DOHH2 (cell line): ENCODE results near the gene LRMDA.

ENCODE experiments used
- H3F3A ChIP-seq: fragments of 200-600 bp; sonication (generic), shearing (Covaris generic); 2 replicates; pipeline ENCODE4 v1.6.0; 2016; ENCODE audit warnings: antibody characterized with exemption, mild to moderate bottlenecking; ENCODE audit not compliant: control insufficient read depth, insufficient read depth
- H3K27ac ChIP-seq: fragments of 200-600 bp; sonication (generic); 2 replicates; pipeline ENCODE4 v1.5.1; 2014; ENCODE audit warnings: low read depth, mild to moderate bottlenecking, low read length, moderate library complexity
- H3K27me3 ChIP-seq: fragments of 200-600 bp; sonication (generic); 2 replicates; pipeline ENCODE4 v1.6.1; 2014; ENCODE audit warnings: mild to moderate bottlenecking, low read length, mixed read lengths; ENCODE audit not compliant: control insufficient read depth
- H3K36me3 ChIP-seq: fragments of 200-600 bp; sonication (generic); 2 replicates; pipeline ENCODE4 v1.6.1; 2014; ENCODE audit warnings: mild to moderate bottlenecking, low read length, moderate library complexity, mixed read lengths; ENCODE audit not compliant: control insufficient read depth
- H3K4me1 ChIP-seq: fragments of 200-600 bp; sonication (generic); 2 replicates; pipeline ENCODE4 v1.6.1; 2014; ENCODE audit warnings: mild to moderate bottlenecking, low read length, mixed read lengths; ENCODE audit not compliant: control insufficient read depth
- H3K4me2 ChIP-seq: fragments of 200-600 bp; sonication (generic); 2 replicates; pipeline ENCODE4 v1.6.0; 2014; ENCODE audit warnings: mild to moderate bottlenecking, low read length, moderate library complexity
- H3K4me3 ChIP-seq: fragments of 200-600 bp; sonication (generic); 2 replicates; pipeline ENCODE4 v1.5.1; 2014; ENCODE audit warnings: mild to moderate bottlenecking, low read length, mixed read lengths
- H3K79me2 ChIP-seq: fragments of 200-600 bp; sonication (generic); 2 replicates; pipeline ENCODE4 v1.6.1; 2014; ENCODE audit warnings: mild to moderate bottlenecking, low read length, mixed read lengths; ENCODE audit not compliant: control insufficient read depth
- H3K9me2 ChIP-seq: fragments of 200-600 bp; sonication (generic); replicated peaks from 2 replicates; pipeline ENCODE4 v1.6.1; 2014; ENCODE audit warnings: mild to moderate bottlenecking, low read length, mixed read lengths; ENCODE audit not compliant: control insufficient read depth
- H3K9me3 ChIP-seq: fragments of 200-600 bp; sonication (generic); 2 replicates; pipeline ENCODE4 v1.6.1; 2014; ENCODE audit warnings: antibody characterized with exemption, low read length, mixed read lengths; ENCODE audit not compliant: control insufficient read depth, insufficient read depth
- H4K20me1 ChIP-seq: fragments of 200-600 bp; sonication (generic); 2 replicates; pipeline ENCODE4 v1.6.0; 2014; ENCODE audit warnings: low read depth, mild to moderate bottlenecking, antibody characterized with exemption, low read length, moderate library complexity; ENCODE audit not compliant: control insufficient read depth, insufficient read depth
- EZH2phosphoT487 ChIP-seq: fragments of 200-600 bp; sonication (generic); IDR thresholded peaks from 2 replicates; pipeline ENCODE4 v1.6.1; 2017; ENCODE audit warnings: borderline replicate concordance, mild to moderate bottlenecking, antibody characterized with exemption, low read length, moderate library complexity, mixed read lengths
- TF ChIP-seq, protein P1 (sequence below): fragments of 200-600 bp; sonication (generic); IDR thresholded peaks from one replicate; pipeline ENCODE4 v1.5.1; 2014; ENCODE audit warnings: antibody characterized with exemption, mild to moderate bottlenecking, low read depth, low read length; ENCODE audit not compliant: poor library complexity, severe bottlenecking

The LRMDA gene

DNA sequence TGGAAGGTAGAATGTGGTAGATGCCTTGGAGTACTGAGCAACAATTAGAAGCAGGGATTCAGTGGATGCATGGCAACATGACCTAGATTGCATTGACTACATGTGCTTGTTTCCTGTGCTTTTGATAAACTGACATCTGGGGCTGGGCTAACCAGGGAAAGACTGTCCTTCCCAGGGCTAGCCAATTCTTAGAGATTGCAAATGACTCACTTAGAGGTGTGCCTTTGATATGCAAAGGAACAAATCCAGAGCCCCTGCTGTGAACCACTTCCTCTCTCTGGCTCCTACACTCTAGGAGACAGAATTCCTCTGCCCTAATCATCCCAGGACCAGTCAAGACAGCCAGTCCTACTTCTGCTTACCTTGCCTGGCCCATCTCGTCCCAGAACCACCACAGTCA lies 651.5 kb downstream of the LRMDA start:
- TF ChIP-seq EZH2phosphoT487 = no peak
- TF ChIP-seq, protein P1, sequence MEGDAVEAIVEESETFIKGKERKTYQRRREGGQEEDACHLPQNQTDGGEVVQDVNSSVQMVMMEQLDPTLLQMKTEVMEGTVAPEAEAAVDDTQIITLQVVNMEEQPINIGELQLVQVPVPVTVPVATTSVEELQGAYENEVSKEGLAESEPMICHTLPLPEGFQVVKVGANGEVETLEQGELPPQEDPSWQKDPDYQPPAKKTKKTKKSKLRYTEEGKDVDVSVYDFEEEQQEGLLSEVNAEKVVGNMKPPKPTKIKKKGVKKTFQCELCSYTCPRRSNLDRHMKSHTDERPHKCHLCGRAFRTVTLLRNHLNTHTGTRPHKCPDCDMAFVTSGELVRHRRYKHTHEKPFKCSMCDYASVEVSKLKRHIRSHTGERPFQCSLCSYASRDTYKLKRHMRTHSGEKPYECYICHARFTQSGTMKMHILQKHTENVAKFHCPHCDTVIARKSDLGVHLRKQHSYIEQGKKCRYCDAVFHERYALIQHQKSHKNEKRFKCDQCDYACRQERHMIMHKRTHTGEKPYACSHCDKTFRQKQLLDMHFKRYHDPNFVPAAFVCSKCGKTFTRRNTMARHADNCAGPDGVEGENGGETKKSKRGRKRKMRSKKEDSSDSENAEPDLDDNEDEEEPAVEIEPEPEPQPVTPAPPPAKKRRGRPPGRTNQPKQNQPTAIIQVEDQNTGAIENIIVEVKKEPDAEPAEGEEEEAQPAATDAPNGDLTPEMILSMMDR = no peak
- Histone ChIP-seq H3K4me3 (no peak overlapping the region), H3K27me3 (no peaks in the 10 kb centered on the region), H3K9me2 (no peaks in the 10 kb centered on the region), H3F3A (no peaks in the 10 kb centered on the region), H3K9me3 (no peaks in the 10 kb centered on the region), H3K4me2 (no peak overlapping the region), H3K36me3 (no peaks in the 10 kb centered on the region), H3K27ac (no peak overlapping the region), H3K79me2 (no peaks in the 10 kb centered on the region), H3K4me1 (no peaks in the 10 kb centered on the region), H4K20me1 (no peaks in the 10 kb centered on the region)

DNA sequence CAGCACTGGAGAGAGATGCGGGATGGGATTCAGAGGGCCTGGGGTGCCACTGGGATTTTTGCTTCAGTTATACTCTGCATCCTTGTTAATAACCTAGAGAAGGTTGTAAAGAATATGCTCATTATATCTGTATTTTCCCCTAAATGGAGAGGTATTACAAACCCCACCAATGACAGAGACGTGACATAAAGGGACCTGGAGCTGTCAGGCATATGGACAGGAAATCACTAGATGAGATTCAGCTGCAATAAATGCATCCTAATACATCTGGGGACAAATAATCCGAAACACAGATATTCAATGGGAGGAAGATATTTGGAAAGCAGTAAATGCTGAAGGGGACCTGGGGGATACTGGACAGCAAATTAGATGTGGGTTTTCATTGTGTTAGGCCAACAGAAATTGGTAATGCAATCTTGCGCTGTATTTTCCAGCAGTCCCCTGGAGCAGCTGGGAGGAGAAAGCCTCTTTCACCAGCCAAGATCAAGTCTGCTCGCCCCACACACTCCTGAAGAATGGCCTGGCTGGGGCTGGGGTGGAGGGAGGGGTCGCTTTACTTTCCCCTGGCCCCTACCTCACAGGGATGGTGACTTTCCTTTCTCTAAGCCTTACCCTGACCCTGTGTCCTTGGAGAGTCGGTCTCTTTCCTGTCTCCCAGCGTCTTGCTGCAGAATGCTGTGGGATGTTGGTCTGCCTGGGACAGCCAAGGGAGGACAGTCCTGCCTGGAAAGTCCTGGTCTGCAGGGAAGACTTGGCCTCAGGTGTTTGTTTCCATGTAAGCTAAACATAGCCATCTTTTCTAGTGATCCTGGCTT lies 653.8 kb downstream of the LRMDA start:
- H3K9me3 ChIP-seq = no peaks in the 10 kb centered on the region
- TF ChIP-seq, protein P1 = no peak
- TF ChIP-seq EZH2phosphoT487 = no peak
- no peaks in the 10 kb centered on the region for H3K4me1 ChIP-seq
- no peaks in the 10 kb centered on the region for H3K79me2 ChIP-seq
- H3K36me3 ChIP-seq = no peaks in the 10 kb centered on the region
- no peak overlapping the region for H3K27ac ChIP-seq
- no peaks in the 10 kb centered on the region for H3K27me3 ChIP-seq
- H4K20me1 ChIP-seq = no peaks in the 10 kb centered on the region
- H3K4me3 ChIP-seq = no peak overlapping the region
- H3F3A ChIP-seq = no peaks in the 10 kb centered on the region
- H3K4me2 ChIP-seq = no peak overlapping the region
- H3K9me2 ChIP-seq = no peaks in the 10 kb centered on the region

DNA sequence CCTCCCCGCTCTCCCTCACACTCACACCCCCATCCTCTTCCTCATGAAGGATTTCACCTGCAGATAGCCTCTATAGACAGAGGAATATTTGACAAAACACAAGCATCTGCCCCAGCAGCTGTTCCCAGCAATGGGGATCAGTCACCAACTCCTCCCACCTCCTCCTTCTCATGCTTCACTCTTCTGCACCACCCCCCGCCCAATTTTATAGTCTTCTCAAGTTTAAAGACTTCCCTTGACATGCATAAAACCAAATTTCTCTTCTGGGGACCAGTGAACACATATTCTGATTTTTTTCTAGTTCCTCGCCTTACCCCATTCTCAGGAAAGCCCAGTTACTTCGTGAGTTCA lies 654.4 kb downstream of the LRMDA start:
- H3K27ac ChIP-seq = no peak overlapping the region
- no peak overlapping the region for H3K4me2 ChIP-seq
- H3K4me1 ChIP-seq = no peaks in the 10 kb centered on the region
- TF ChIP-seq, protein P1 = no peak
- TF ChIP-seq EZH2phosphoT487 = no peak
- H4K20me1 ChIP-seq = no peaks in the 10 kb centered on the region
- H3K9me3 ChIP-seq = no peaks in the 10 kb centered on the region
- H3K36me3 ChIP-seq = no peaks in the 10 kb centered on the region
- no peaks in the 10 kb centered on the region for H3K79me2 ChIP-seq
- H3K27me3 ChIP-seq = no peaks in the 10 kb centered on the region
- no peak overlapping the region for H3K4me3 ChIP-seq
- no peaks in the 10 kb centered on the region for H3F3A ChIP-seq
- no peaks in the 10 kb centered on the region for H3K9me2 ChIP-seq
